Transverse colon (tissue), 4 donors: Measurements from ENCODE around the gene ABLIM2. TPM values are rescaled to one million over a fixed set of nuclear protein-coding genes. Genes with fewer than 3 reads are reported as not detected.

ENCODE experiments used
- DNase-seq: peaks from one replicate; pipeline ENCODE4 v3.0.0-alpha.2; 2019
- H3K27ac ChIP-seq, 4 donors: fragments of 200-600 bp; sonication (generic); 2 replicates each; pipeline ENCODE4 v1.5.1; 2016 to 2018; ENCODE audit warnings: inconsistent platforms in 4 of 4
- H3K27me3 ChIP-seq: fragments of 200-600 bp; sonication (generic); 2 replicates; pipeline ENCODE4 v1.5.1; 2017; ENCODE audit warnings: inconsistent platforms
- H3K36me3 ChIP-seq, 4 donors: fragments of 200-600 bp; sonication (generic); 2 replicates each; pipeline ENCODE4 v1.5.1; 2017 to 2019; ENCODE audit warnings: inconsistent platforms in 4 of 4
- H3K4me1 ChIP-seq, 4 donors: fragments of 200-600 bp; sonication (generic); 2 replicates each; pipeline ENCODE4 v1.5.1; 2017 to 2020; ENCODE audit warnings: inconsistent platforms in 4 of 4
- H3K4me3 ChIP-seq, 4 donors: fragments of 200-600 bp; sonication (generic); 1 replicate in 1 of 4; 2 replicates in 3 of 4; pipeline versions ENCODE4 v1.5.1 to v1.6.1; 2017 to 2019; ENCODE audit warnings: inconsistent platforms in 4 of 4
- H3K9me3 ChIP-seq, 2 donors: fragments of 200-600 bp; sonication (generic); 2 replicates each; pipeline ENCODE4 v1.5.1; 2017 to 2019; ENCODE audit warnings: inconsistent platforms in 2 of 2
- EP300 ChIP-seq: sonication (generic); formaldehyde crosslinking; IDR thresholded peaks from one replicate; pipeline ENCODE4 v1.6.1; 2017; ENCODE audit warnings: antibody characterized with exemption, low read depth
- POLR2A ChIP-seq: fragments of 450-650 bp; IDR thresholded peaks from one replicate; pipeline ENCODE4 v1.6.1; 2016; ENCODE audit warnings: antibody characterized with exemption, mild to moderate bottlenecking, moderate library complexity
- POLR2AphosphoS5 ChIP-seq, 3 donors: sonication (generic); formaldehyde crosslinking; IDR thresholded peaks; one replicate each; pipeline ENCODE4 v1.6.1; 2016; ENCODE audit warnings: antibody characterized with exemption in 3 of 3
- WGBS, 2 donors: methylation state at CpG; one replicate each; pipeline ENCODE4 v1.1.5; 2018; ENCODE audit warnings: low coverage in 1 of 2; 5-methylcytosine and 5-hydroxymethylcytosine counted together
- in situ Hi-C, 4 donors: fragments of 200-750 bp; cut with MboI; loops; one replicate each; pipeline versions ENCODE4 v1.15.0 to v1.15.1; 2017; ENCODE audit warnings: low sequenced_read_pairs in 3 of 4, low pct_ligation_motif_present in 1 of 4, low pct_unique_long_range_greater_than_20kb in 1 of 4
- intact Hi-C: fragments of 100-400 bp; cut with DNase I; formaldehyde crosslinking; loops from one replicate; pipeline ENCODE4 v1.15.1; 2023; ENCODE audit warnings: low total_unique reads
- total RNA-seq, 4 donors: library from RNA; depleted of rRNA; stranded (reverse); fragments of >200 nt; gene quantifications; one replicate each; pipeline ENCODE4 v1.1.0, GENCODE V29; 2016
- TF ChIP-seq, protein P1 (sequence below), 5 experiments: fragments of 200-600 bp in 3 of 5; fragments of 450-650 bp in 2 of 5; sonication (generic) in 3 of 5; IDR thresholded peaks; 1 replicate in 2 of 5; 2 replicates in 3 of 5; pipeline ENCODE4 v1.5.1; 2016 to 2017; ENCODE audit warnings: antibody characterized with exemption in 5 of 5, inconsistent platforms in 3 of 5, mild to moderate bottlenecking in 2 of 5, moderate library complexity in 1 of 5

Gene ABLIM2
- total RNA-seq, 4 donors from 2014 or later, result 3.2 to 58.4 (median 14.2) TPM

DNA sequence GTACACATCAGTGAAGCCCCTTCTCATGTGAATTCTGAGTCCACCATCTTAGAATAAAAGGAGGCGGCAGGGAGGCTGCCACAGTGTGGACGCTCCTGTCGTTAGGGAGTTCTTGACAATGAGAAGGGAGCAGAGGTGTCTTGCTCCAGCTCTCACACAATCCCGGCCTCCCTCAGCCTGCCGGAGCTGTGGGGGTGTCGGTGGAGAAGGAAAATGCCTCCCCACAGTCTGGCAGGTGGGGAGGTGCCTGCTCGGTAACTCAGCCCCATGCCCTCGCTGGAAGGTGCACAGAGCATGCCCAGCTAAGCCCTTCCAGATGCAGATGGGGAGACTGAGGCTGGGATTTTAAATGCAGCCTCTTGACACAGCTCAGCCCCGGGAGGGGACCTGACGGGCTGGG, 20.5 kb upstream of the ABLIM2 start:
- intact Hi-C loops, result no loop called here

DNA sequence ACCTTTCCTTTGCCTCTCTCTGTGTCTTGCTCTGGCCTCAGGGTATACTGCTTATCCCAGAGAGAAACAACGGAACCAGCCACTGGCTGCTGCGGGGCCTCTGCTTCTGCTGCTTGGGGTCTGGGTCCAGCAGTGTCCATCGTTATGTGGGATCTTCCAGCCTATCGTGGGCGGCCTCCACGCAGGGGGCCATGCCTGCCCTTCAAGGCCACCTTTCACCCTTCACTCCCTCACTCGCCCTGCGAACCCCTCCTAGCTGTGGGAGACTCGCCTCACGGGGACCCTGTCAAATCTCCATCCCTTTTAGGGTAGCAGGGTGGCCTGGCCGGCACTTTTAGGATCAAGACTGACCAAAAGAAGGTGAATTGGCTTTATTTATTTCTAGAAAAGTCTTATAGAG, 19.3 kb upstream of the ABLIM2 start:
- Histone ChIP-seq H3K27me3 (no peaks in the 10 kb centered on the region), H3K27ac (no peak overlapping the region), H3K36me3 (no peaks in the 10 kb centered on the region), H3K4me3 (no peak overlapping the region), H3K4me1 (peaks cover 0 to 21% (median 16%) of the 10 kb centered on the region in 4 donors), H3K9me3 (no peaks in the 10 kb centered on the region)
- WGBS, 2 donors, result 83 to 92% methylated on average over 1 to 11 of the region's 11 CpGs
- in situ Hi-C loops (no loop called here), intact Hi-C loops (no loop called here)
- TF ChIP-seq EP300 (no peak), POLR2AphosphoS5 (IDR thresholded peaks at IDR 0.05) (no peak), POLR2A (no peak)
- TF ChIP-seq, protein P1, sequence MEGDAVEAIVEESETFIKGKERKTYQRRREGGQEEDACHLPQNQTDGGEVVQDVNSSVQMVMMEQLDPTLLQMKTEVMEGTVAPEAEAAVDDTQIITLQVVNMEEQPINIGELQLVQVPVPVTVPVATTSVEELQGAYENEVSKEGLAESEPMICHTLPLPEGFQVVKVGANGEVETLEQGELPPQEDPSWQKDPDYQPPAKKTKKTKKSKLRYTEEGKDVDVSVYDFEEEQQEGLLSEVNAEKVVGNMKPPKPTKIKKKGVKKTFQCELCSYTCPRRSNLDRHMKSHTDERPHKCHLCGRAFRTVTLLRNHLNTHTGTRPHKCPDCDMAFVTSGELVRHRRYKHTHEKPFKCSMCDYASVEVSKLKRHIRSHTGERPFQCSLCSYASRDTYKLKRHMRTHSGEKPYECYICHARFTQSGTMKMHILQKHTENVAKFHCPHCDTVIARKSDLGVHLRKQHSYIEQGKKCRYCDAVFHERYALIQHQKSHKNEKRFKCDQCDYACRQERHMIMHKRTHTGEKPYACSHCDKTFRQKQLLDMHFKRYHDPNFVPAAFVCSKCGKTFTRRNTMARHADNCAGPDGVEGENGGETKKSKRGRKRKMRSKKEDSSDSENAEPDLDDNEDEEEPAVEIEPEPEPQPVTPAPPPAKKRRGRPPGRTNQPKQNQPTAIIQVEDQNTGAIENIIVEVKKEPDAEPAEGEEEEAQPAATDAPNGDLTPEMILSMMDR (IDR thresholded peaks at IDR 0.05), result no peak
- DNase-seq, result no peak

More for the DNA sequence above, 20.5 kb upstream of the ABLIM2 start:
- peaks cover 0 to 25% (median 18%) of the 10 kb centered on the region in 4 donors for H3K4me1 ChIP-seq
- no peak overlapping the region for H3K4me3 ChIP-seq
- in situ Hi-C loops, result no loop called here
- DNase-seq, result no peak
- 82% methylated on average over 10 of the region's 10 CpGs; no CpG with 5 or more reads in 1 of the 2 donors for WGBS, 2 donors
- H3K27ac ChIP-seq, result no peak overlapping the region
- H3K9me3 ChIP-seq, result no peaks in the 10 kb centered on the region
- no peaks in the 10 kb centered on the region for H3K36me3 ChIP-seq
- TF ChIP-seq EP300, result no peak
- TF ChIP-seq POLR2AphosphoS5 (IDR thresholded peaks at IDR 0.05), result no peak
- H3K27me3 ChIP-seq, result no peaks in the 10 kb centered on the region

DNA sequence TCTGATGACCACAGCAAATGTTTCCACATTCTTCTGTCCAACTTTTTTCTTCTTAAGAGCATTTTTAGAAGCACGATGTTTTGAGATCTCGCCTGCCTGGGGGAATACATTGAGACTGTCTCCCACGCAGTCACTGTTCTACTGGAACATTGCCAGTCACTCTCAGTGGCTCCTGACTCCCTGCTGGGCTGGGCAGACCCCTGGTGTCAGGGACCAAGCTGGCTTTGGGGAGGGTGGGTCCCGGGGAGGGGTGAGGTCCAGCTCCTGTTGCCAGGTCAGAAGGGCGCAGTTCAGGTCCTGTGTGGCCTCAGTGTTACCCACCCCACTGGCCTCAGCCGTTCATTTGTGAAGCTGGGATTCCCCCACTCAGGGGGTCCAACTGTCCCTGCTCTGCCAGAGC, 18.9 kb upstream of the ABLIM2 start:
- Histone ChIP-seq H3K4me3 (no peak overlapping the region), H3K27me3 (no peaks in the 10 kb centered on the region), H3K27ac (no peak overlapping the region), H3K9me3 (no peaks in the 10 kb centered on the region), H3K36me3 (no peaks in the 10 kb centered on the region), H3K4me1 (peaks cover 0 to 17% (median 11%) of the 10 kb centered on the region in 4 donors)
- in situ Hi-C loops (no loop called here), intact Hi-C loops (no loop called here)
- no peak for DNase-seq
- 76 to 83% methylated on average over 1 to 6 of the region's 6 CpGs for WGBS, 2 donors
- TF ChIP-seq, protein P1 (IDR thresholded peaks at IDR 0.05), result no peak
- no peak for TF ChIP-seq EP300
- TF ChIP-seq POLR2A, result no peak
- TF ChIP-seq POLR2AphosphoS5 (IDR thresholded peaks at IDR 0.05), result no peak

DNA sequence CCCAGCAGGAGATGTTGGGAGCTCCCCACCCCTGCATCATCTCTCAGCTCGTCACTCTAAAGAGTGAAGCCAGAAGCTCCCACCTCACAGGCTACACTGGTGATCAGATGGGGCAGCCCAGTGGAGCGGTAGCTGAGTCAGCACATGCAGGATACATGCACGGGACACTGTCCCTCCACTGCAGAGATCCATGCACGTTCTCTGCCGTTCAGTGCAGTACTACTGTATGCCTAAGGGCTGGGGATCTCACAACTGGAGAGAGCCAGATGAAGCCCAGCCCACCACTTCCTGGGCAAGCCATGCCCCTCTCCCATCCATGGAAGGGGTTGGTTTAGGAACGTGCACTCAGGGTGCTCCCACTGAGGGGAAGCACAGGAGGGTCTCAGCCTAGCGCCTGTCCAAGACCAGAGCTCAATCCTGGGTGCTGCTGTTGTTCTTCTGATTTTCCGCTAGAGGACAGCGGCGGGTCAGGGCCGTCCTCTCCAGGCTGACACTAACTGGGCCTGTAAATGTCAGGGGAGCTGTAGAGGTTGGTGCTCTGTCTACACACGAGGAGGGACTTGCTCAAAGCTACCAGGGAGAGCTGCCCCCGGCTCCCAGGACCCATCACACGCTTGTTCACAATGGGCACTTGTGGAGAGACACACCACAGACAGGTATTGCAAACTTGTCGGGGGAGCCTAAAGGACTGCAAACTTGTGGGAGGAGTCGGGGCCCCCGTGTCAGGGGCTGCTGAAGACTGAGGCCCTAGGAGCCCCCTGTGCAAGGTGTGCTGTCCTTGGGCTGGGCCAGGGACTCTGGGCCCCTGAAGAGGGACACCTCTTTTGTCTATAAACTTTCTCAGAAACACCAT, 18.2 kb upstream of the ABLIM2 start:
- no peak overlapping the region for H3K4me3 ChIP-seq
- in situ Hi-C loops, result no loop called here
- H3K4me1 ChIP-seq, result peaks cover 0 to 9% (median 4%) of the 10 kb centered on the region in 4 donors
- DNase-seq, result peak; percentile 54
- 29% methylated on average over 17 of the region's 17 CpGs; no CpG with 5 or more reads in 1 of the 2 donors for WGBS, 2 donors
- H3K27me3 ChIP-seq, result no peaks in the 10 kb centered on the region
- intact Hi-C loops, result no loop called here
- H3K27ac ChIP-seq, result no peak overlapping the region
- H3K9me3 ChIP-seq, result no peaks in the 10 kb centered on the region
- H3K36me3 ChIP-seq, result no peaks in the 10 kb centered on the region
- TF ChIP-seq, protein P1 (IDR thresholded peaks at IDR 0.05), result peak; percentile 71 to 88 (median 80)
- TF ChIP-seq EP300, result no peak
